ENCODE results near the gene NF2. TPM values are rescaled to one million over a fixed set of nuclear protein-coding genes. Genes with fewer than 3 reads are reported as not detected.

NF2 gene
- total RNA-seq, 1 experiment from 2014 or later: 40.5 TPM

GRCh38 chr22:29742326-29742725, 138.9 kb downstream of the NF2 start:
- Histone ChIP-seq H3K36me3 (ENCODE audit: insufficient read depth, low read length, poor library complexity, severe bottlenecking) (no peaks in the 10 kb centered on the region), H3K4me3 (ENCODE audit: low read depth, low read length, poor library complexity, severe bottlenecking) (no peak overlapping the region), H3K27ac (ENCODE audit: low read depth, low read length, poor library complexity, severe bottlenecking) (no peak overlapping the region), H3K9me3 (ENCODE audit: low read depth, low read length, poor library complexity, severe bottlenecking) (no peaks in the 10 kb centered on the region), H3K27me3 (replicated peaks; ENCODE audit: insufficient read depth, low read depth, low read length, poor library complexity) (no peaks in the 10 kb centered on the region), H3K4me1 (ENCODE audit: insufficient read depth, low read length, poor library complexity, severe bottlenecking) (no peaks in the 10 kb centered on the region)
- DNase-seq (ENCODE audit: low spot score): no peak
- TF ChIP-seq CTCF (conservative IDR thresholded peaks at IDR 0.05; ENCODE audit: low read depth, low read length): no peak
- TF ChIP-seq EZH2 (IDR thresholded peaks at IDR 0.05; ENCODE audit: borderline replicate concordance, low read depth, low read length, poor library complexity, severe bottlenecking): no peak
- CTCF ChIA-PET: no interaction called here
- intact Hi-C loops (cut with micrococcal nuclease; ENCODE audit: unreplicated experiment): no loop called here
- POLR2A ChIA-PET (ENCODE audit: low non-redundant PET): no interaction called here
- BruUV-seq (replicated peaks): no TSS peak

GRCh38 chr22:29744902-29745301, 141.5 kb downstream of the NF2 start:
- no peak for TF ChIP-seq EZH2 (IDR thresholded peaks at IDR 0.05; ENCODE audit: borderline replicate concordance, low read depth, low read length, poor library complexity, severe bottlenecking)
- TF ChIP-seq CTCF (conservative IDR thresholded peaks at IDR 0.05; ENCODE audit: low read depth, low read length): no peak
- Histone ChIP-seq H3K9me3 (ENCODE audit: low read depth, low read length, poor library complexity, severe bottlenecking) (no peaks in the 10 kb centered on the region), H3K4me3 (ENCODE audit: low read depth, low read length, poor library complexity, severe bottlenecking) (no peak overlapping the region), H3K4me1 (ENCODE audit: insufficient read depth, low read length, poor library complexity, severe bottlenecking) (no peaks in the 10 kb centered on the region), H3K36me3 (ENCODE audit: insufficient read depth, low read length, poor library complexity, severe bottlenecking) (no peaks in the 10 kb centered on the region), H3K27me3 (replicated peaks; ENCODE audit: insufficient read depth, low read depth, low read length, poor library complexity) (no peaks in the 10 kb centered on the region), H3K27ac (ENCODE audit: low read depth, low read length, poor library complexity, severe bottlenecking) (no peak overlapping the region)
- ChIA-PET POLR2A (ENCODE audit: low non-redundant PET) (interaction anchor here (0.6 kb wide), 1 partner anchor 15 kb away, joined by 9 read pairs; no protein-coding TSS in a partner anchor), CTCF (no interaction called here)
- intact Hi-C loops (cut with micrococcal nuclease; ENCODE audit: unreplicated experiment): no loop called here
- DNase-seq (ENCODE audit: low spot score): peak; percentile 57
- BruUV-seq (replicated peaks): no TSS peak

- Histone ChIP-seq H3K27ac (ENCODE audit: low read depth, low read length, poor library complexity, severe bottlenecking) (no peak overlapping the region), H3K27me3 (replicated peaks; ENCODE audit: insufficient read depth, low read depth, low read length, poor library complexity) (no peaks in the 10 kb centered on the region), H3K9me3 (ENCODE audit: low read depth, low read length, poor library complexity, severe bottlenecking) (no peaks in the 10 kb centered on the region), H3K4me3 (ENCODE audit: low read depth, low read length, poor library complexity, severe bottlenecking) (no peak overlapping the region), H3K36me3 (ENCODE audit: insufficient read depth, low read length, poor library complexity, severe bottlenecking) (no peaks in the 10 kb centered on the region), H3K4me1 (ENCODE audit: insufficient read depth, low read length, poor library complexity, severe bottlenecking) (no peaks in the 10 kb centered on the region)
- BruUV-seq (replicated peaks): no TSS peak
- DNase-seq (ENCODE audit: low spot score): no peak
- ChIA-PET POLR2A (ENCODE audit: low non-redundant PET) (no interaction called here), CTCF (no interaction called here)
- no peak for TF ChIP-seq EZH2 (IDR thresholded peaks at IDR 0.05; ENCODE audit: borderline replicate concordance, low read depth, low read length, poor library complexity, severe bottlenecking)
- no peak for TF ChIP-seq CTCF (conservative IDR thresholded peaks at IDR 0.05; ENCODE audit: low read depth, low read length)
- intact Hi-C loops (cut with micrococcal nuclease; ENCODE audit: unreplicated experiment): no loop called here
Measured at GRCh38 chr22:29747832-29748231, 144.4 kb downstream of the NF2 start.

Other genes with a start within 250 kb of the NF2 start
- 68.1 and 75.2 TPM in 2 replicates for gene AP1B1, start 215.1 kb upstream of the NF2 start, total RNA-seq (2021)
- gene RFPL1, start 165.1 kb upstream of the NF2 start, total RNA-seq (2021): not detected in 2 replicates
- 21.4 and 22.0 TPM in 2 replicates for gene NEFH, start 123.4 kb upstream of the NF2 start, total RNA-seq (2021)
- 101 and 113 TPM in 2 replicates for gene THOC5, start 49.9 kb upstream of the NF2 start, total RNA-seq (2021)
- gene NIPSNAP1, start 22.5 kb upstream of the NF2 start, total RNA-seq (2021): 49.7 and 75.2 TPM in 2 replicates
- gene CABP7, start 116.4 kb downstream of the NF2 start, total RNA-seq (2021): not detected in 2 replicates
- 19.8 and 23.6 TPM in 2 replicates for gene ZMAT5, start 163.4 kb downstream of the NF2 start, total RNA-seq (2021)
- gene UQCR10, start 163.7 kb downstream of the NF2 start, total RNA-seq (2021): 107 and 119 TPM in 2 replicates
- gene ASCC2, start 234.6 kb downstream of the NF2 start, total RNA-seq (2021): 54.5 and 54.9 TPM in 2 replicates